Transverse colon (tissue), 4 donors: ENCODE results near the gene IDH1. TPM values are rescaled to one million over a fixed set of nuclear protein-coding genes. Genes with fewer than 3 reads are reported as not detected.

Experiments
- DNase-seq: peaks from one replicate; pipeline ENCODE4 v3.0.0-alpha.2; 2019
- H3K27ac ChIP-seq, 4 donors: fragments of 200-600 bp; sonication (generic); 2 replicates each; pipeline ENCODE4 v1.5.1; 2016 to 2018; ENCODE audit warnings: inconsistent platforms in 4 of 4
- H3K27me3 ChIP-seq: fragments of 200-600 bp; sonication (generic); 2 replicates; pipeline ENCODE4 v1.5.1; 2017; ENCODE audit warnings: inconsistent platforms
- H3K36me3 ChIP-seq, 4 donors: fragments of 200-600 bp; sonication (generic); 2 replicates each; pipeline ENCODE4 v1.5.1; 2017 to 2019; ENCODE audit warnings: inconsistent platforms in 4 of 4
- H3K4me1 ChIP-seq, 4 donors: fragments of 200-600 bp; sonication (generic); 2 replicates each; pipeline ENCODE4 v1.5.1; 2017 to 2020; ENCODE audit warnings: inconsistent platforms in 4 of 4
- H3K4me3 ChIP-seq, 4 donors: fragments of 200-600 bp; sonication (generic); 1 replicate in 1 of 4; 2 replicates in 3 of 4; pipeline versions ENCODE4 v1.5.1 to v1.6.1; 2017 to 2019; ENCODE audit warnings: inconsistent platforms in 4 of 4
- H3K9me3 ChIP-seq, 2 donors: fragments of 200-600 bp; sonication (generic); 2 replicates each; pipeline ENCODE4 v1.5.1; 2017 to 2019; ENCODE audit warnings: inconsistent platforms in 2 of 2
- EP300 ChIP-seq: sonication (generic); formaldehyde crosslinking; IDR thresholded peaks from one replicate; pipeline ENCODE4 v1.6.1; 2017; ENCODE audit warnings: antibody characterized with exemption, low read depth
- POLR2A ChIP-seq: fragments of 450-650 bp; IDR thresholded peaks from one replicate; pipeline ENCODE4 v1.6.1; 2016; ENCODE audit warnings: antibody characterized with exemption, mild to moderate bottlenecking, moderate library complexity
- POLR2AphosphoS5 ChIP-seq, 3 donors: sonication (generic); formaldehyde crosslinking; IDR thresholded peaks; one replicate each; pipeline ENCODE4 v1.6.1; 2016; ENCODE audit warnings: antibody characterized with exemption in 3 of 3
- WGBS, 2 donors: methylation state at CpG; one replicate each; pipeline ENCODE4 v1.1.5; 2018; ENCODE audit warnings: low coverage in 1 of 2; 5-methylcytosine and 5-hydroxymethylcytosine counted together
- in situ Hi-C, 4 donors: fragments of 200-750 bp; cut with MboI; loops; one replicate each; pipeline versions ENCODE4 v1.15.0 to v1.15.1; 2017; ENCODE audit warnings: low sequenced_read_pairs in 3 of 4, low pct_ligation_motif_present in 1 of 4, low pct_unique_long_range_greater_than_20kb in 1 of 4
- intact Hi-C: fragments of 100-400 bp; cut with DNase I; formaldehyde crosslinking; loops from one replicate; pipeline ENCODE4 v1.15.1; 2023; ENCODE audit warnings: low total_unique reads
- total RNA-seq, 4 donors: library from RNA; depleted of rRNA; stranded (reverse); fragments of >200 nt; gene quantifications; one replicate each; pipeline ENCODE4 v1.1.0, GENCODE V29; 2016
- TF ChIP-seq, protein P1 (sequence below), 5 experiments: fragments of 200-600 bp in 3 of 5; fragments of 450-650 bp in 2 of 5; sonication (generic) in 3 of 5; IDR thresholded peaks; 1 replicate in 2 of 5; 2 replicates in 3 of 5; pipeline ENCODE4 v1.5.1; 2016 to 2017; ENCODE audit warnings: antibody characterized with exemption in 5 of 5, inconsistent platforms in 3 of 5, mild to moderate bottlenecking in 2 of 5, moderate library complexity in 1 of 5

Gene IDH1
- total RNA-seq, 4 donors from 2014 or later, result 47.9 to 164 (median 136) TPM

DNA sequence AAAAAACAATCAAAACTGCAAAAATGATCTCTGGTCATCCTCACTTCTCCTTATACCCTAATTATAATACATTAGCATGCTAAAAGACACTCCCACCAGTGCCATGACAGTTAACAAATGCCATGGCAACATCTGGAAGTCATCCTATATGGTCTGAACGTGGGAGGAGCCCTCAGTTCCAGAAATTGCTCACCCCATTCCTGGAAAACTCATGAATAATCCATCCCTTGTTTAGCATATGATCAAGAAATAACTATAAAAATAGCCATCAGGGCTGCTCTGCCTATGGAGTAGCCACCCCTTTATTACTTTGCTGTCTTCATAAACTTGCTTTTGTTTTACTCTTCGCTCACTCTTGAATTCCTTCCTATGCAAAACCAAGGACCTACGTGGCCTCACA lies 59.3 kb downstream of the IDH1 start:
- no peaks in the 10 kb centered on the region for H3K27me3 ChIP-seq
- intact Hi-C loops (no loop called here), in situ Hi-C loops (no loop called here)
- no peak for DNase-seq
- 69 to 75% methylated on average over 2 to 3 of the region's 3 CpGs for WGBS, 2 donors
- H3K4me1 ChIP-seq, result no peaks in the 10 kb centered on the region
- no peak overlapping the region for H3K4me3 ChIP-seq
- H3K9me3 ChIP-seq, result no peaks in the 10 kb centered on the region
- no peak for TF ChIP-seq POLR2A
- TF ChIP-seq, protein P1, sequence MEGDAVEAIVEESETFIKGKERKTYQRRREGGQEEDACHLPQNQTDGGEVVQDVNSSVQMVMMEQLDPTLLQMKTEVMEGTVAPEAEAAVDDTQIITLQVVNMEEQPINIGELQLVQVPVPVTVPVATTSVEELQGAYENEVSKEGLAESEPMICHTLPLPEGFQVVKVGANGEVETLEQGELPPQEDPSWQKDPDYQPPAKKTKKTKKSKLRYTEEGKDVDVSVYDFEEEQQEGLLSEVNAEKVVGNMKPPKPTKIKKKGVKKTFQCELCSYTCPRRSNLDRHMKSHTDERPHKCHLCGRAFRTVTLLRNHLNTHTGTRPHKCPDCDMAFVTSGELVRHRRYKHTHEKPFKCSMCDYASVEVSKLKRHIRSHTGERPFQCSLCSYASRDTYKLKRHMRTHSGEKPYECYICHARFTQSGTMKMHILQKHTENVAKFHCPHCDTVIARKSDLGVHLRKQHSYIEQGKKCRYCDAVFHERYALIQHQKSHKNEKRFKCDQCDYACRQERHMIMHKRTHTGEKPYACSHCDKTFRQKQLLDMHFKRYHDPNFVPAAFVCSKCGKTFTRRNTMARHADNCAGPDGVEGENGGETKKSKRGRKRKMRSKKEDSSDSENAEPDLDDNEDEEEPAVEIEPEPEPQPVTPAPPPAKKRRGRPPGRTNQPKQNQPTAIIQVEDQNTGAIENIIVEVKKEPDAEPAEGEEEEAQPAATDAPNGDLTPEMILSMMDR (IDR thresholded peaks at IDR 0.05), result no peak
- TF ChIP-seq POLR2AphosphoS5 (IDR thresholded peaks at IDR 0.05), result no peak
- TF ChIP-seq EP300, result no peak
- no peak overlapping the region for H3K27ac ChIP-seq
- H3K36me3 ChIP-seq, result no peaks in the 10 kb centered on the region

DNA sequence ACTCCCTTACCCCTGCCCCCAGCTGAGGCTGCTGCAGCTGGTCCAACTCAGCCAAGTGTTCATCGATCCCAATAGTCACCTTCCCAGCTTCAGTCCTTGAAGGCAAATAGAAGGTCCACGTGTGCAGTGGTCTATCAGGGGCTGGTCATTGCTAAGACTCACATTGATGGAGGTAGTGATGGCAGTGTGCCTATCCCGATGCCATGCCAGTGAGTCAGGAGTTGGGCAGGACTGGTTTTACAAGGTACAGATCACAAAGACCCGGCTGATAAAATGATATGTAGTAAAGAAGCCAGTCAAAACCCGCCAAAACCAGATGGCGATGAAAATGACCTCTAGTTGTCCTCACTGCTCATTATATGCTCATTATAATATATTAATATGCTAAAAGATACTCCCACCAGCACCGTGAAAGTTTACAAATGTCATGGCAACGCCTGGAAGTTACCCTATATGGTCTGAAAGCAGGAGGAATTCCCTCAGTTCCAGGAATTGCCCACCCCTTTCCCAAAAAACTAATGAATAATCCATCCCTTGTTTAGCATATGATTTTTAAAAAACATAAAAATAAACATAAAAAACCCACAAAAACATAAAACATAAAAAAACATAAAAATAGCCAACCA lies 62.1 kb downstream of the IDH1 start:
- Histone ChIP-seq H3K27me3 (no peaks in the 10 kb centered on the region), H3K36me3 (no peaks in the 10 kb centered on the region), H3K27ac (no peak overlapping the region), H3K4me3 (no peak overlapping the region), H3K4me1 (no peaks in the 10 kb centered on the region), H3K9me3 (no peaks in the 10 kb centered on the region)
- WGBS, 2 donors, result 76 to 97% methylated on average over 3 to 8 of the region's 8 CpGs
- TF ChIP-seq, protein P1 (IDR thresholded peaks at IDR 0.05), result no peak
- no peak for TF ChIP-seq POLR2A
- no peak for TF ChIP-seq EP300
- no peak for TF ChIP-seq POLR2AphosphoS5 (IDR thresholded peaks at IDR 0.05)
- in situ Hi-C loops, result no loop called here
- intact Hi-C loops, result no loop called here
- DNase-seq, result no peak

DNA sequence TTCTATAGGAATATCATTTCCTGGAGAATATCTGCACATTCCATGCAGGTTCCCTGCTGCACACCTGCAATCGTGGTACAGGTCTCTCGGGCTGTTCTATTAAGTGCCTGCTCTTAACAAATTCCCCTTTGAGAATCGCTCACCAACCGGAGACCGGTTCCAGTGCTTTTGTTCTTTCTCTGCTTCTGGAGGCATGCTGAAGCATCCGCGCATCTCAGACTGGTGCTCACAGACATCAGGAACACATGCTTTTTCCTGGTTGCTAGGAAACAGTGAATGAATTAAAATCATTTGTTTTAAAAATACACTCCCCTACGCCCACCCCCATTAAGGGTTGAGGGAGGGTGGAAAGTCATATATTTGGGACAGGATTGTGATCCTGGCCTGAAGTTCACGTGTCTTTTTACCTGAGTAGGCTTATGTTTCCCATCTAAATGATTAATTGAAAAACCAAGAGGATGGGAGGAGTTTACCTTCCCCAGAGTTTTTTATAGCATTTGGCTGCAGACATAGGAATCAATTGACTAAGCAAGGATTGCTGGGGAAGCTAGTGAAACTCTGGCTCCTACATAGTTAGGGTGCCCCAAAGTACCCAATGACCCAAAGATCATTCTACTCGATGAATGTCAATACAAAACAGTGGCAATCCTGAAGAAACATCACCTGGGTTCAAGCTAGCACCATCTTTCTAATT lies 64.9 kb downstream of the IDH1 start, which contains the start of gene C2orf80:
Gene C2orf80, minus strand, starts transcription at position 221 of the 694 bp plus-strand sequence. CDS start 3,044 bp downstream, outside the sequence.
- TF ChIP-seq POLR2AphosphoS5 (IDR thresholded peaks at IDR 0.05), result no peak
- TF ChIP-seq EP300, result no peak
- no peak for TF ChIP-seq POLR2A
- TF ChIP-seq, protein P1 (IDR thresholded peaks at IDR 0.05), result no peak
- Histone ChIP-seq H3K27ac (no peak within 1 kb of the TSS), H3K27me3 (no peaks in the 10 kb centered on the region), H3K4me3 (no peak within 1 kb of the TSS), H3K36me3 (no peaks in the 10 kb centered on the region), H3K9me3 (no peaks in the 10 kb centered on the region), H3K4me1 (no peaks in the 10 kb centered on the region)
- in situ Hi-C loops (no loop called here), intact Hi-C loops (no loop called here)
- no peak for DNase-seq
- WGBS, 2 donors, result 77 to 78% methylated on average over 6 to 10 of the region's 10 CpGs

DNA sequence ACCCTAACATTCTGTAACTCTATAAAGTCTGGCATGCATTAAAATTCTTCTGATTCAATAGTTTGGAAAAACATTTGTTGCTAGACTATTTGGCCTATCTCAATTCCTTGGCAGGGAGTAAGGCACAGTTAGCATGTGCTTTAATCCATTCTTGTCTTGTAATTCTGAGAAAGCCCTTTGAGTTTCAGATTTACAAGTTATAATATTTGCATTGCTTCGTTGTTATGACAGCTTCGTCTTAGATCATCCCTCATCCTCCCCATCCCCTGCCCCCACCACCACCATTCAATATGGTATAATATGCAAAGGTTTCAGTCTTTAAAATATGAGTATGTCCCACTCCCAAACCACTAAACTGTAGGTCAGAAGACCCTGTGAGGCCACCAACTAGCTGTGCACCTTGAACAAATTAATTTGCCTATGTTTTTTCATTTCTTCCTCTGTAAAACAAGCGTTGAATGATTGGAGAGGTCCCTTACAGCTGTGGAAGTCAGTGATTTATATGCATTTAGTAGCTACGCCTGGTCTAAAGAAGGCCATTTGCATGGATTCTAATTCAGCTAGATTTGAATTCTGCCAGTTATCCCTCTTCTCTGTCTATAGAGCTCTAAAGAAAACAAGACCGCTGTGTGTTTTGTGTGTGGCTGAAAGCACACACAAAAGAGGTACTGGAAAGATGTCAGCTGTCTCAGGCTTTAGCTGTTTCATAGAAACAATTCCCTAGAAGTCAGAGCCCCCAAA lies 65.6 kb downstream of the IDH1 start:
- 58 to 68% methylated on average over 3 to 5 of the region's 5 CpGs for WGBS, 2 donors
- Histone ChIP-seq H3K27me3 (peaks cover 6% of the 10 kb centered on the region), H3K4me1 (no peaks in the 10 kb centered on the region), H3K4me3 (no peak overlapping the region), H3K9me3 (no peaks in the 10 kb centered on the region), H3K27ac (no peak overlapping the region), H3K36me3 (no peaks in the 10 kb centered on the region)
- DNase-seq, result no peak
- TF ChIP-seq POLR2A (no peak), POLR2AphosphoS5 (IDR thresholded peaks at IDR 0.05) (no peak), EP300 (no peak)
- TF ChIP-seq, protein P1 (IDR thresholded peaks at IDR 0.05), result no peak
- in situ Hi-C loops, result no loop called here
- intact Hi-C loops, result no loop called here
